KMS-11 (cell line): ENCODE measurements around the gene PTH1R.

Source experiments
- H2AFZ ChIP-seq: fragments of 200-600 bp; sonication (generic); 2 replicates; pipeline ENCODE4 v1.6.1; 2016; ENCODE audit warnings: antibody characterized with exemption, mixed run types, low read depth
- H3K27ac ChIP-seq: fragments of 200-600 bp; sonication (generic); 2 replicates; pipeline ENCODE4 v1.6.1; 2016; ENCODE audit warnings: mild to moderate bottlenecking, mixed run types
- H3K27me3 ChIP-seq: fragments of 200-600 bp; sonication (generic); 2 replicates; pipeline ENCODE4 v1.6.1; 2017; ENCODE audit warnings: mild to moderate bottlenecking, low read depth, mixed run types, moderate library complexity; ENCODE audit not compliant: insufficient read depth
- H3K36me3 ChIP-seq: fragments of 200-600 bp; sonication (generic); 2 replicates; pipeline ENCODE4 v1.6.1; 2017; ENCODE audit warnings: mild to moderate bottlenecking, mixed run types; ENCODE audit not compliant: insufficient read depth
- H3K4me1 ChIP-seq: fragments of 200-600 bp; sonication (generic); 2 replicates; pipeline ENCODE4 v1.6.1; 2016; ENCODE audit warnings: mild to moderate bottlenecking, low read depth, mixed run types; ENCODE audit not compliant: poor library complexity, severe bottlenecking
- H3K4me2 ChIP-seq: fragments of 200-600 bp; sonication (generic); 2 replicates; pipeline ENCODE4 v1.7.0; 2016; ENCODE audit warnings: mild to moderate bottlenecking, mixed run types
- H3K4me3 ChIP-seq: fragments of 200-600 bp; sonication (generic); IDR thresholded peaks from 2 replicates; pipeline ENCODE4 v1.6.1; 2017; ENCODE audit warnings: low read depth, low read length, mixed read lengths; ENCODE audit not compliant: insufficient read depth
- H3K79me2 ChIP-seq: fragments of 200-600 bp; sonication (generic); 2 replicates; pipeline ENCODE4 v1.6.1; 2016; ENCODE audit warnings: low read depth, mixed run types; ENCODE audit not compliant: insufficient read depth
- H3K9ac ChIP-seq: fragments of 200-600 bp; sonication (generic); 2 replicates; pipeline ENCODE4 v1.6.1; 2016; ENCODE audit warnings: mild to moderate bottlenecking, mixed run types
- H4K20me1 ChIP-seq: fragments of 200-600 bp; sonication (generic); 2 replicates; pipeline ENCODE4 v1.6.1; 2016; ENCODE audit warnings: mild to moderate bottlenecking, mixed run types; ENCODE audit not compliant: insufficient read depth
- CTCF ChIP-seq: fragments of 200-600 bp; sonication (generic); conservative IDR thresholded peaks from 2 replicates; pipeline ENCODE4 v1.6.1; 2017; ENCODE audit warnings: low read depth, mild to moderate bottlenecking, antibody characterized with exemption, low read length, moderate library complexity, mixed read lengths

Gene PTH1R

GRCh38 chr3:46947981-46948791 lies 70.7 kb downstream of the PTH1R start:
- H3K9ac ChIP-seq, result no peak overlapping the region
- H3K36me3 ChIP-seq, result no peaks in the 10 kb centered on the region
- H3K4me3 ChIP-seq, result no peak overlapping the region
- H2AFZ ChIP-seq, result no peak overlapping the region
- peaks cover 63% of the 10 kb centered on the region; the same call in 1 of the 2 replicates for H3K79me2 ChIP-seq
- H3K27me3 ChIP-seq, result no peaks in the 10 kb centered on the region
- no peak for TF ChIP-seq CTCF
- no peaks in the 10 kb centered on the region for H4K20me1 ChIP-seq
- no peak overlapping the region for H3K4me2 ChIP-seq
- H3K4me1 ChIP-seq, result peaks cover 16% of the 10 kb centered on the region
- no peak overlapping the region for H3K27ac ChIP-seq

GRCh38 chr3:46948830-46949671 lies 71.5 kb downstream of the PTH1R start:
- Histone ChIP-seq H3K4me2 (no peak overlapping the region), H3K27me3 (no peaks in the 10 kb centered on the region), H3K27ac (no peak overlapping the region), H3K4me3 (no peak overlapping the region), H3K9ac (no peak overlapping the region), H3K36me3 (no peaks in the 10 kb centered on the region), H3K79me2 (peaks cover 72% of the 10 kb centered on the region; the same call in 1 of the 2 replicates), H3K4me1 (peaks cover 16% of the 10 kb centered on the region), H4K20me1 (no peaks in the 10 kb centered on the region), H2AFZ (no peak overlapping the region)
- TF ChIP-seq CTCF, result no peak

- no peak for TF ChIP-seq CTCF
- Histone ChIP-seq H3K4me1 (peaks cover 16% of the 10 kb centered on the region), H2AFZ (no peak overlapping the region), H3K4me3 (no peak overlapping the region), H3K9ac (no peak overlapping the region), H3K4me2 (0 out of 2 replicates have a peak overlapping the region, but pooled peaks have one; percentile 25), H3K79me2 (peaks cover 75% of the 10 kb centered on the region; the same call in 1 of the 2 replicates), H3K36me3 (no peaks in the 10 kb centered on the region), H3K27ac (no peak overlapping the region), H3K27me3 (no peaks in the 10 kb centered on the region), H4K20me1 (0 out of 2 replicates have a peak, but pooled peaks cover 3% of the 10 kb centered on the region)
These were observed 72.7 kb downstream of the PTH1R start for GRCh38 chr3:46950177-46950576.

- TF ChIP-seq CTCF, result no peak
- Histone ChIP-seq H3K27ac (no peak overlapping the region), H3K36me3 (no peaks in the 10 kb centered on the region), H2AFZ (no peak overlapping the region), H3K4me3 (no peak overlapping the region), H3K4me2 (no peak overlapping the region), H3K79me2 (peaks cover 75% of the 10 kb centered on the region; the same call in 1 of the 2 replicates), H3K4me1 (peaks cover 17% of the 10 kb centered on the region), H3K9ac (no peak overlapping the region), H3K27me3 (no peaks in the 10 kb centered on the region), H4K20me1 (0 out of 2 replicates have a peak, but pooled peaks cover 9% of the 10 kb centered on the region)
These were observed 73.2 kb downstream of the PTH1R start for GRCh38 chr3:46950650-46951241.
